Neural cell (in vitro differentiated cells): ENCODE results near the gene SOCS6.

ENCODE experiments used
- EZH2 ChIP-seq: fragments of 200-600, 300-800 bp; shearing (Covaris generic), sonication (generic); IDR thresholded peaks from 2 replicates; pipeline ENCODE4 v1.6.1; 2014; ENCODE audit warnings: antibody characterized with exemption, low read length, borderline replicate concordance, mild to moderate bottlenecking; ENCODE audit not compliant: insufficient read depth, poor library complexity, severe bottlenecking
- POLR2AphosphoS5 ChIP-seq: IDR thresholded peaks from 2 replicates; pipeline ENCODE4 v1.6.1; 2012
- TF ChIP-seq, protein P1 (sequence below): IDR thresholded peaks from 2 replicates; pipeline ENCODE4 v1.6.1; 2012; ENCODE audit warnings: borderline replicate concordance
- TF ChIP-seq, protein P2 (sequence below): fragments of 450-650 bp; IDR thresholded peaks from 2 replicates; pipeline ENCODE4 v1.5.1; 2014; ENCODE audit warnings: antibody characterized with exemption, mild to moderate bottlenecking, moderate library complexity; ENCODE audit not compliant: poor library complexity, severe bottlenecking

DNA sequence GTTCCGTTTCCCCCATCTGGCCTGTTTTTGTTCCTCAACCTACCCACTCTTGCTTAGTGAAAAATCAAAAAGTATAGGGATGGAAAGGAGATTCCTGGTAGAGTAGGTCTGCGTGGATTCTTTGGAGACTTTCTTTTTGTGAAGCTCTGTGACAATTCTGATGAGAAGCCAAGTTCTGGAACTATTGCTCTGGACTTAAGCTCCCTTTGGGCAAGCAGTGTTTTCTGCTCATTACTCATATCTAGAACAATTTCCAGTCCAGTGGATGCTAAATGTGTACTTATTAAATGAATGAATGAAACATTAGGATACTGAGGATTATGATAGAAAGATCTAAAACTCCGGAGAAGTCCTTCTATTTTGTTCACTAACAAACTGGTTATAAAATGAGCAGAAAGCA, 76.5 kb downstream of the SOCS6 start:
- no peak for TF ChIP-seq EZH2
- TF ChIP-seq, protein P1, sequence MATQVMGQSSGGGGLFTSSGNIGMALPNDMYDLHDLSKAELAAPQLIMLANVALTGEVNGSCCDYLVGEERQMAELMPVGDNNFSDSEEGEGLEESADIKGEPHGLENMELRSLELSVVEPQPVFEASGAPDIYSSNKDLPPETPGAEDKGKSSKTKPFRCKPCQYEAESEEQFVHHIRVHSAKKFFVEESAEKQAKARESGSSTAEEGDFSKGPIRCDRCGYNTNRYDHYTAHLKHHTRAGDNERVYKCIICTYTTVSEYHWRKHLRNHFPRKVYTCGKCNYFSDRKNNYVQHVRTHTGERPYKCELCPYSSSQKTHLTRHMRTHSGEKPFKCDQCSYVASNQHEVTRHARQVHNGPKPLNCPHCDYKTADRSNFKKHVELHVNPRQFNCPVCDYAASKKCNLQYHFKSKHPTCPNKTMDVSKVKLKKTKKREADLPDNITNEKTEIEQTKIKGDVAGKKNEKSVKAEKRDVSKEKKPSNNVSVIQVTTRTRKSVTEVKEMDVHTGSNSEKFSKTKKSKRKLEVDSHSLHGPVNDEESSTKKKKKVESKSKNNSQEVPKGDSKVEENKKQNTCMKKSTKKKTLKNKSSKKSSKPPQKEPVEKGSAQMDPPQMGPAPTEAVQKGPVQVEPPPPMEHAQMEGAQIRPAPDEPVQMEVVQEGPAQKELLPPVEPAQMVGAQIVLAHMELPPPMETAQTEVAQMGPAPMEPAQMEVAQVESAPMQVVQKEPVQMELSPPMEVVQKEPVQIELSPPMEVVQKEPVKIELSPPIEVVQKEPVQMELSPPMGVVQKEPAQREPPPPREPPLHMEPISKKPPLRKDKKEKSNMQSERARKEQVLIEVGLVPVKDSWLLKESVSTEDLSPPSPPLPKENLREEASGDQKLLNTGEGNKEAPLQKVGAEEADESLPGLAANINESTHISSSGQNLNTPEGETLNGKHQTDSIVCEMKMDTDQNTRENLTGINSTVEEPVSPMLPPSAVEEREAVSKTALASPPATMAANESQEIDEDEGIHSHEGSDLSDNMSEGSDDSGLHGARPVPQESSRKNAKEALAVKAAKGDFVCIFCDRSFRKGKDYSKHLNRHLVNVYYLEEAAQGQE = no peak
- TF ChIP-seq, protein P2, sequence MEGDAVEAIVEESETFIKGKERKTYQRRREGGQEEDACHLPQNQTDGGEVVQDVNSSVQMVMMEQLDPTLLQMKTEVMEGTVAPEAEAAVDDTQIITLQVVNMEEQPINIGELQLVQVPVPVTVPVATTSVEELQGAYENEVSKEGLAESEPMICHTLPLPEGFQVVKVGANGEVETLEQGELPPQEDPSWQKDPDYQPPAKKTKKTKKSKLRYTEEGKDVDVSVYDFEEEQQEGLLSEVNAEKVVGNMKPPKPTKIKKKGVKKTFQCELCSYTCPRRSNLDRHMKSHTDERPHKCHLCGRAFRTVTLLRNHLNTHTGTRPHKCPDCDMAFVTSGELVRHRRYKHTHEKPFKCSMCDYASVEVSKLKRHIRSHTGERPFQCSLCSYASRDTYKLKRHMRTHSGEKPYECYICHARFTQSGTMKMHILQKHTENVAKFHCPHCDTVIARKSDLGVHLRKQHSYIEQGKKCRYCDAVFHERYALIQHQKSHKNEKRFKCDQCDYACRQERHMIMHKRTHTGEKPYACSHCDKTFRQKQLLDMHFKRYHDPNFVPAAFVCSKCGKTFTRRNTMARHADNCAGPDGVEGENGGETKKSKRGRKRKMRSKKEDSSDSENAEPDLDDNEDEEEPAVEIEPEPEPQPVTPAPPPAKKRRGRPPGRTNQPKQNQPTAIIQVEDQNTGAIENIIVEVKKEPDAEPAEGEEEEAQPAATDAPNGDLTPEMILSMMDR = no peak
- no peak for TF ChIP-seq POLR2AphosphoS5
